Measurements from ENCODE around the gene TBC1D5.

GRCh38 chr3:17219593-17219992 is 522.8 kb downstream of the TBC1D5 start:
- TF ChIP-seq, protein P1, sequence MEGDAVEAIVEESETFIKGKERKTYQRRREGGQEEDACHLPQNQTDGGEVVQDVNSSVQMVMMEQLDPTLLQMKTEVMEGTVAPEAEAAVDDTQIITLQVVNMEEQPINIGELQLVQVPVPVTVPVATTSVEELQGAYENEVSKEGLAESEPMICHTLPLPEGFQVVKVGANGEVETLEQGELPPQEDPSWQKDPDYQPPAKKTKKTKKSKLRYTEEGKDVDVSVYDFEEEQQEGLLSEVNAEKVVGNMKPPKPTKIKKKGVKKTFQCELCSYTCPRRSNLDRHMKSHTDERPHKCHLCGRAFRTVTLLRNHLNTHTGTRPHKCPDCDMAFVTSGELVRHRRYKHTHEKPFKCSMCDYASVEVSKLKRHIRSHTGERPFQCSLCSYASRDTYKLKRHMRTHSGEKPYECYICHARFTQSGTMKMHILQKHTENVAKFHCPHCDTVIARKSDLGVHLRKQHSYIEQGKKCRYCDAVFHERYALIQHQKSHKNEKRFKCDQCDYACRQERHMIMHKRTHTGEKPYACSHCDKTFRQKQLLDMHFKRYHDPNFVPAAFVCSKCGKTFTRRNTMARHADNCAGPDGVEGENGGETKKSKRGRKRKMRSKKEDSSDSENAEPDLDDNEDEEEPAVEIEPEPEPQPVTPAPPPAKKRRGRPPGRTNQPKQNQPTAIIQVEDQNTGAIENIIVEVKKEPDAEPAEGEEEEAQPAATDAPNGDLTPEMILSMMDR (IDR thresholded peaks at IDR 0.05; ENCODE audit: low read depth, low read length, poor library complexity, severe bottlenecking) = no peak
- no peak for TF ChIP-seq EZH2phosphoT487 (IDR thresholded peaks at IDR 0.05; ENCODE audit: borderline replicate concordance, low read length)
